Hepatocyte (in vitro differentiated cells): ENCODE results near the gene ING3. TPM values are rescaled to one million over a fixed set of nuclear protein-coding genes. Genes with fewer than 3 reads are reported as not detected.
A peak's percentile ranks its signal among the peaks of the same experiment; 100 is the strongest.

Experiments used
- DNase-seq: peaks from one replicate; pipeline ENCODE4 v3.0.0-alpha.2; 2016; ENCODE audit warnings: low spot score
- H2AFZ ChIP-seq: fragments of 200-600 bp; sonication (generic); 2 replicates; pipeline ENCODE4 v1.6.0; 2016; ENCODE audit warnings: antibody characterized with exemption, mild to moderate bottlenecking
- H3K27ac ChIP-seq: fragments of 200-600 bp; sonication (generic); 2 replicates; pipeline ENCODE4 v1.5.1; 2016; ENCODE audit warnings: mild to moderate bottlenecking
- H3K27me3 ChIP-seq: fragments of 200-600 bp; sonication (generic); 2 replicates; pipeline ENCODE4 v1.6.1; 2016
- H3K36me3 ChIP-seq: fragments of 200-600 bp; sonication (generic); replicated peaks from 2 replicates; pipeline ENCODE4 v1.5.1; 2016; ENCODE audit warnings: low read depth; ENCODE audit not compliant: insufficient read depth
- H3K4me1 ChIP-seq: fragments of 200-600 bp; sonication (generic); 2 replicates; pipeline ENCODE4 v1.5.1; 2016; ENCODE audit warnings: mild to moderate bottlenecking, moderate library complexity; ENCODE audit not compliant: insufficient read depth
- H3K4me2 ChIP-seq: fragments of 200-600 bp; sonication (generic); 2 replicates; pipeline ENCODE4 v1.6.0; 2016
- H3K4me3 ChIP-seq: fragments of 200-600 bp; sonication (generic); 2 replicates; pipeline ENCODE4 v1.5.1; 2016; ENCODE audit warnings: mild to moderate bottlenecking
- H3K79me2 ChIP-seq: fragments of 200-600 bp; sonication (generic); 2 replicates; pipeline ENCODE4 v1.6.0; 2017; ENCODE audit warnings: mild to moderate bottlenecking
- H3K9me2 ChIP-seq: fragments of 200-600 bp; sonication (generic); replicated peaks from 2 replicates; pipeline ENCODE4 v1.6.0; 2017; ENCODE audit warnings: mild to moderate bottlenecking; ENCODE audit not compliant: insufficient read depth
- H3K9me3 ChIP-seq: fragments of 200-600 bp; sonication (generic); 2 replicates; pipeline ENCODE4 v1.5.1; 2016; ENCODE audit warnings: low read depth, mild to moderate bottlenecking
- H4K20me1 ChIP-seq: fragments of 200-600 bp; sonication (generic); 2 replicates; pipeline ENCODE4 v1.6.0; 2016; ENCODE audit warnings: mild to moderate bottlenecking; ENCODE audit not compliant: insufficient read depth, poor library complexity, severe bottlenecking
- CTCF ChIP-seq: fragments of 200-600 bp; sonication (generic); IDR thresholded peaks from 2 replicates; pipeline ENCODE4 v1.5.1; 2016; ENCODE audit warnings: antibody characterized with exemption, mild to moderate bottlenecking; ENCODE audit not compliant: poor library complexity
- EZH2 ChIP-seq: fragments of 200-600 bp; sonication (generic); IDR thresholded peaks from 2 replicates; pipeline ENCODE4 v1.6.1; 2016; ENCODE audit warnings: antibody characterized with exemption, mild to moderate bottlenecking, borderline replicate concordance
- EZH2phosphoT487 ChIP-seq: fragments of 200-600 bp; sonication (generic); IDR thresholded peaks from one replicate; pipeline ENCODE4 v1.6.1; 2018; ENCODE audit warnings: antibody characterized with exemption, mild to moderate bottlenecking, low read depth, moderate library complexity; ENCODE audit not compliant: unreplicated experiment, severe bottlenecking
- WGBS: methylation state at CpG from one replicate; pipeline ENCODE4 v1.1.6; 2016; ENCODE audit warnings: low lambda C conversion rate; ENCODE audit errors: missing lambda C conversion rate; 5-methylcytosine and 5-hydroxymethylcytosine counted together
- polyA plus RNA-seq: library from polyadenylated mRNA; unstranded; fragments of >200 nt; fragmentation: Nextera tagmentation; extraction: Ambion mirVana; gene quantifications from 2 replicates; pipeline ENCODE4 v1.2.1, GENCODE V29; 2016
- total RNA-seq: library from RNA; depleted of rRNA; stranded (reverse); fragments of >200 nt; gene quantifications from 2 replicates; pipeline ENCODE4 v1.2.3, GENCODE V29; 2014

The ING3 gene
- total and polyA plus RNA-seq, 2 experiments from 2014 or later = 14.1 to 29.6 TPM

- TF ChIP-seq EZH2phosphoT487 (peak; percentile 61), CTCF (no peak)
- peaks cover 42% of the 10 kb centered on the region for H3K4me1 ChIP-seq
- peak overlapping the region; percentile 65 for H3K27ac ChIP-seq
- no peaks in the 10 kb centered on the region for H3K9me2 ChIP-seq
- H3K9me3 ChIP-seq = no peaks in the 10 kb centered on the region
- peak overlapping the region; percentile 38 for H3K4me2 ChIP-seq
- 28% methylated on average over 8 of the region's 8 CpGs for WGBS
- H3K79me2 ChIP-seq = no peaks in the 10 kb centered on the region
- no peaks in the 10 kb centered on the region for H4K20me1 ChIP-seq
- peak; percentile 31 for DNase-seq
- H2AFZ ChIP-seq = peak overlapping the region; percentile 11
- no peaks in the 10 kb centered on the region for H3K27me3 ChIP-seq
- H3K36me3 ChIP-seq = no peaks in the 10 kb centered on the region
- H3K4me3 ChIP-seq = no peak overlapping the region
These were observed 73.3 kb downstream of the ING3 start for GRCh38 chr7:121023683-121024511.

- Histone ChIP-seq H3K4me2 (peak overlapping the region; percentile 38), H4K20me1 (no peaks in the 10 kb centered on the region), H3K27me3 (no peaks in the 10 kb centered on the region), H3K4me3 (no peak overlapping the region), H2AFZ (peak overlapping the region; percentile 11), H3K79me2 (no peaks in the 10 kb centered on the region), H3K4me1 (peaks cover 42% of the 10 kb centered on the region), H3K27ac (peak overlapping the region; percentile 65), H3K9me2 (no peaks in the 10 kb centered on the region), H3K9me3 (no peaks in the 10 kb centered on the region), H3K36me3 (no peaks in the 10 kb centered on the region)
- TF ChIP-seq CTCF = no peak
- no peak for TF ChIP-seq EZH2phosphoT487
- no peak for TF ChIP-seq EZH2
- no peak for DNase-seq
- 33% methylated on average over 5 of the region's 5 CpGs for WGBS
These were observed 74.0 kb downstream of the ING3 start for GRCh38 chr7:121024611-121025010.

GRCh38 chr7:121026159-121026558 is 75.6 kb downstream of the ING3 start:
- Histone ChIP-seq H3K4me1 (peaks cover 42% of the 10 kb centered on the region), H3K79me2 (peaks cover 11% of the 10 kb centered on the region), H3K27ac (no peak overlapping the region), H3K36me3 (no peaks in the 10 kb centered on the region), H3K4me2 (no peak overlapping the region), H3K9me3 (no peaks in the 10 kb centered on the region), H2AFZ (no peak overlapping the region), H3K4me3 (no peak overlapping the region), H4K20me1 (no peaks in the 10 kb centered on the region), H3K27me3 (no peaks in the 10 kb centered on the region), H3K9me2 (no peaks in the 10 kb centered on the region)
- TF ChIP-seq EZH2 (no peak), CTCF (no peak), EZH2phosphoT487 (no peak)
- DNase-seq = no peak
- WGBS = 100% methylated on average over 1 of the region's 1 CpG
